GM12892 (cell line): Measurements from ENCODE around the gene POU2F1.

Source experiments
- DNase-seq: peaks from one replicate; pipeline ENCODE4 v3.0.0; 2011; ENCODE audit not compliant: insufficient read length
- FAIRE-seq: peaks from 2 replicates; lab custom pipeline; 2011; peaks lifted over from hg19 to GRCh38; lab: Jason Lieb, UNC
- POLR2A ChIP-seq: IDR thresholded peaks from 2 replicates; pipeline ENCODE4 v1.6.1; 2011; ENCODE audit warnings: low read depth, low read length, control low read depth
- POLR2AphosphoS5 ChIP-seq: IDR thresholded peaks from 2 replicates; pipeline ENCODE4 v1.6.1; 2011; ENCODE audit warnings: low read depth, low read length, control low read depth
- TAF1 ChIP-seq: IDR thresholded peaks from 2 replicates; pipeline ENCODE4 v1.6.1; 2011; ENCODE audit warnings: low read depth, mild to moderate bottlenecking, control low read depth, low read length, borderline replicate concordance

The POU2F1 gene

GRCh38 chr1:167474191-167474641, 253.5 kb downstream of the POU2F1 start:
- TF ChIP-seq POLR2A = no peak
- no peak for TF ChIP-seq TAF1
- no peak for TF ChIP-seq POLR2AphosphoS5
- DNase-seq (no peak), FAIRE-seq (no peak)

- DNase-seq = no peak
- FAIRE-seq = no peak
- TF ChIP-seq POLR2A (no peak), TAF1 (no peak), POLR2AphosphoS5 (no peak)
Measured at GRCh38 chr1:167476061-167476460, 255.4 kb downstream of the POU2F1 start.
